Stomach smooth muscle (tissue), 2 donors: Measurements from ENCODE around the gene PRKCB.
"Not testable (repeated sequence)": the region's sequence is repeated elsewhere in the genome, so short reads cannot be mapped to it uniquely, and the experiment has no call there.

Source experiments
- H3K27ac ChIP-seq: one replicate; pipeline ENCODE4 v1.7.0; 2013; ENCODE audit warnings: mild to moderate bottlenecking, low read length, inconsistent platforms
- H3K27me3 ChIP-seq, 2 donors: one replicate each; pipeline ENCODE4 v1.7.0; 2013; ENCODE audit warnings: low read length in 2 of 2; ENCODE audit not compliant: insufficient read depth in 2 of 2, control insufficient read depth in 1 of 2
- H3K36me3 ChIP-seq, 2 donors: one replicate each; pipeline ENCODE4 v1.7.0; 2013; ENCODE audit warnings: low read length in 2 of 2; ENCODE audit not compliant: control insufficient read depth in 2 of 2, insufficient read depth in 2 of 2
- H3K4me1 ChIP-seq: one replicate; pipeline ENCODE4 v1.7.0; 2013; ENCODE audit warnings: low read length; ENCODE audit not compliant: control insufficient read depth, insufficient read depth
- H3K4me3 ChIP-seq, 2 donors: one replicate each; pipeline ENCODE4 v1.7.0; 2013; ENCODE audit warnings: low read length in 2 of 2
- H3K9ac ChIP-seq, 2 donors: one replicate each; pipeline ENCODE4 v1.7.0; 2013; ENCODE audit warnings: low read length in 2 of 2, mild to moderate bottlenecking in 1 of 2
- H3K9me3 ChIP-seq, 2 donors: one replicate each; pipeline ENCODE4 v1.7.0; 2013; ENCODE audit warnings: low read length in 2 of 2; ENCODE audit not compliant: control insufficient read depth in 2 of 2
- donor health status: healthy.
- donor health status: Pancreatic carcinoma.

The PRKCB gene

GRCh38 chr16:23902748-23903414 lies 67.1 kb downstream of the PRKCB start:
- Histone ChIP-seq H3K4me3 (no peak overlapping the region), H3K27ac (no peak overlapping the region), H3K27me3 (no peaks in the 10 kb centered on the region), H3K4me1 (peaks cover 23% of the 10 kb centered on the region), H3K9ac (no peak overlapping the region), H3K36me3 (no peaks in the 10 kb centered on the region), H3K9me3 (no peaks in the 10 kb centered on the region)

- peak overlapping the region; percentile 85 for H3K27ac ChIP-seq
- no peaks in the 10 kb centered on the region for H3K9me3 ChIP-seq
- peaks cover 32% of the 10 kb centered on the region for H3K4me1 ChIP-seq
- peak overlapping the region in 1 of 2 donors; percentile 3 for H3K4me3 ChIP-seq
- peak overlapping the region; percentile 35 to 48 for H3K9ac ChIP-seq
- no peaks in the 10 kb centered on the region for H3K36me3 ChIP-seq
- H3K27me3 ChIP-seq, result no peaks in the 10 kb centered on the region
Measured at GRCh38 chr16:23905027-23905426, 69.2 kb downstream of the PRKCB start.

- H3K9ac ChIP-seq, result no peak overlapping the region
- peak overlapping the region; percentile 55 for H3K27ac ChIP-seq
- H3K9me3 ChIP-seq, result no peaks in the 10 kb centered on the region
- peaks cover 29% of the 10 kb centered on the region for H3K4me1 ChIP-seq
- H3K27me3 ChIP-seq, result no peaks in the 10 kb centered on the region
- H3K4me3 ChIP-seq, result no peak overlapping the region
- no peaks in the 10 kb centered on the region for H3K36me3 ChIP-seq
Measured at GRCh38 chr16:23907457-23907902, 71.7 kb downstream of the PRKCB start.

- Histone ChIP-seq H3K4me3 (no peak overlapping the region), H3K9me3 (no peaks in the 10 kb centered on the region), H3K36me3 (no peaks in the 10 kb centered on the region), H3K27me3 (no peaks in the 10 kb centered on the region), H3K27ac (peak overlapping the region; percentile 55), H3K4me1 (peaks cover 29% of the 10 kb centered on the region), H3K9ac (no peak overlapping the region)
Measured at GRCh38 chr16:23907903-23908302, 72.1 kb downstream of the PRKCB start.

GRCh38 chr16:23908790-23909189 lies 73.0 kb downstream of the PRKCB start:
- H3K27me3 ChIP-seq, result no peaks in the 10 kb centered on the region
- H3K36me3 ChIP-seq, result no peaks in the 10 kb centered on the region
- no peak overlapping the region for H3K4me3 ChIP-seq
- H3K27ac ChIP-seq, result peak overlapping the region; percentile 67
- H3K9me3 ChIP-seq, result no peaks in the 10 kb centered on the region
- H3K4me1 ChIP-seq, result peaks cover 24% of the 10 kb centered on the region
- H3K9ac ChIP-seq, result no peak overlapping the region

GRCh38 chr16:23909792-23910418 lies 74.1 kb downstream of the PRKCB start:
- H3K4me1 ChIP-seq, result peaks cover 19% of the 10 kb centered on the region
- no peaks in the 10 kb centered on the region for H3K9me3 ChIP-seq
- no peak overlapping the region for H3K9ac ChIP-seq
- H3K27ac ChIP-seq, result peak overlapping the region; percentile 67
- no peaks in the 10 kb centered on the region for H3K27me3 ChIP-seq
- H3K4me3 ChIP-seq, result no peak overlapping the region
- H3K36me3 ChIP-seq, result no peaks in the 10 kb centered on the region

- Histone ChIP-seq H3K4me3 (peak overlapping the region; percentile 16 to 49), H3K4me1 (peaks cover 11% of the 10 kb centered on the region), H3K9me3 (no peaks in the 10 kb centered on the region), H3K27ac (peak overlapping the region; percentile 93), H3K36me3 (no peaks in the 10 kb centered on the region), H3K27me3 (no peaks in the 10 kb centered on the region), H3K9ac (peak overlapping the region; percentile 59 to 72)
Measured at GRCh38 chr16:23914946-23915530, 79.3 kb downstream of the PRKCB start.

- H3K4me3 ChIP-seq, H3K9ac ChIP-seq, H3K36me3 ChIP-seq, H3K27me3 ChIP-seq, H3K27ac ChIP-seq, H3K9me3 ChIP-seq: not testable (repeated sequence)
- peaks cover 11% of the 10 kb centered on the region for H3K4me1 ChIP-seq
Measured at GRCh38 chr16:23916552-23916951, 80.8 kb downstream of the PRKCB start.

GRCh38 chr16:23917621-23918020 lies 81.8 kb downstream of the PRKCB start:
- Histone ChIP-seq H3K36me3 (no peaks in the 10 kb centered on the region), H3K4me3 (no peak overlapping the region), H3K9ac (no peak overlapping the region), H3K27me3 (no peaks in the 10 kb centered on the region), H3K9me3 (no peaks in the 10 kb centered on the region), H3K27ac (no peak overlapping the region), H3K4me1 (peaks cover 11% of the 10 kb centered on the region)

GRCh38 chr16:23920446-23920845 lies 84.7 kb downstream of the PRKCB start:
- Histone ChIP-seq H3K36me3 (no peaks in the 10 kb centered on the region), H3K27me3 (no peaks in the 10 kb centered on the region), H3K9me3 (no peaks in the 10 kb centered on the region), H3K27ac (no peak overlapping the region), H3K4me1 (no peaks in the 10 kb centered on the region), H3K4me3 (no peak overlapping the region), H3K9ac (no peak overlapping the region)

- no peak overlapping the region for H3K9ac ChIP-seq
- H3K9me3 ChIP-seq, result no peaks in the 10 kb centered on the region
- H3K27ac ChIP-seq, result no peak overlapping the region
- H3K36me3 ChIP-seq, result no peaks in the 10 kb centered on the region
- H3K4me1 ChIP-seq, result no peaks in the 10 kb centered on the region
- H3K27me3 ChIP-seq, result no peaks in the 10 kb centered on the region
- no peak overlapping the region for H3K4me3 ChIP-seq
Measured at GRCh38 chr16:23920899-23921298, 85.1 kb downstream of the PRKCB start.
